Endothelial cell (in vitro differentiated cells): Measurements from ENCODE around the gene CFAP20. TPM values are rescaled to one million over a fixed set of nuclear protein-coding genes. Genes with fewer than 3 reads are reported as not detected.
"Not testable (repeated sequence)": the region's sequence is repeated elsewhere in the genome, so short reads cannot be mapped to it uniquely, and the experiment has no call there.

Experiments
- DNase-seq: peaks from one replicate; pipeline ENCODE4 v3.0.0; 2021; ENCODE audit warnings: low spot score
- H3K27ac Mint-ChIP-seq: one replicate; pipeline ENCODE4 v1.8.0; 2021; ENCODE audit warnings: mixed read lengths, inconsistent platforms; ENCODE audit not compliant: unreplicated experiment
- H3K27me3 Mint-ChIP-seq: one replicate; pipeline ENCODE4 v1.8.0; 2021; ENCODE audit warnings: mild to moderate bottlenecking, moderate library complexity, mixed read lengths, inconsistent platforms; ENCODE audit not compliant: unreplicated experiment
- H3K36me3 Mint-ChIP-seq: one replicate; pipeline ENCODE4 v1.8.0; 2021; ENCODE audit warnings: mild to moderate bottlenecking, low read depth, mixed read lengths, inconsistent platforms; ENCODE audit not compliant: unreplicated experiment
- H3K4me1 Mint-ChIP-seq: one replicate; pipeline ENCODE4 v1.8.0; 2021; ENCODE audit warnings: mild to moderate bottlenecking, mixed read lengths, inconsistent platforms; ENCODE audit not compliant: unreplicated experiment
- H3K4me3 Mint-ChIP-seq: one replicate; pipeline ENCODE4 v1.8.0; 2021; ENCODE audit warnings: mild to moderate bottlenecking, mixed read lengths, inconsistent platforms; ENCODE audit not compliant: unreplicated experiment
- H3K9me3 Mint-ChIP-seq: one replicate; pipeline ENCODE4 v1.8.0; 2021; ENCODE audit warnings: mixed read lengths, inconsistent platforms; ENCODE audit not compliant: unreplicated experiment
- total RNA-seq: library from RNA; stranded (reverse); fragmentation: NEBNext Ultra II Directional; extraction: Animal tissue kit (Norgen Biotek cat#: 25700); gene quantifications from one replicate; pipeline ENCODE4 v1.2.1, GENCODE V29; 2021; ENCODE audit not compliant: unreplicated experiment
- TF ChIP-seq, protein P1 (sequence below): fragments of 200-600 bp; sonication (generic); IDR thresholded peaks from one replicate; pipeline ENCODE4 v1.5.0; 2021; ENCODE audit warnings: antibody characterized with exemption; ENCODE audit not compliant: unreplicated experiment

Gene CFAP20
- total RNA-seq, 1 donor from 2014 or later, result 89.7 TPM

DNA sequence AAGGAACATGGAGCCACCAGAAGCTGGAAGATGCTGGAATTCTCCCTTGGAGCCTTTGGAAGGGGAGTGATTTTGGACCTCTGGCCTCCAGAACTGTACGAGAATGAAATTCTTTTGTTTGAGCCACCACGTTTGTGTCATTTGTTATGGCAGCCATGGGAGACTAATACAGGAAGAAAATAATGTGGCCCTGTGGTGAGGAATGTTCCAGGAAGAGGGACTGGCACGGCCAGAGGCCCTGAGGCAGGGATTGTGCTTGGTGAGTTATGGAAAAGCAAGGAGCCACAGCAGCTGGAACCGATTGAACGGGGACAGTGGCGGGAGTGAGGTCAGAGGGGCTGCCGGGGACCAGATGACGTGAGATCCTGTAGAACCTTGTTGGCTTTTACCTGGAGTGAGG lies 51.4 kb downstream of the CFAP20 start:
- DNase-seq, result no peak

DNA sequence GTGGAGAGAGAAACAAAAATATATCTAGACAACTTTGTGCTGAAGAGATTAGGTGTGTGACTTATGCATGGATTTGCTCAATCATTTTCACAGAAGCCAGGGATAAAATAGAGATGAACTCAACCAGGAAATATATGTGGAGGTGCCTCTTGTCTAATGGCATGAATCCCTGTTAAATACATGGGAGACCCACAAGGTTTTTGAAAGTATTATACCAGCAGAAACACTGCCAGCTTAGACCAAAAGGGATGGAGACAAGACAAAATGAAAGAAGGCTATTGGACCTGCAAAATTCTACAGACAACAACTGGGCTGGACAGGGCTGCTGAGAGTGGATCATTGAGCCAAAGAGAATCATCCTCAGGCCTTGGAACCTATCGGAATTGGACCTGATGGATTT lies 52.7 kb downstream of the CFAP20 start:
- H3K36me3 Mint-ChIP-seq, result peaks cover 11% of the 10 kb centered on the region
- H3K27ac Mint-ChIP-seq, result no peak overlapping the region
- no peak overlapping the region for H3K4me3 Mint-ChIP-seq
- H3K27me3 Mint-ChIP-seq, result peaks cover 3% of the 10 kb centered on the region
- peaks cover 32% of the 10 kb centered on the region for H3K4me1 Mint-ChIP-seq
- TF ChIP-seq, protein P1, sequence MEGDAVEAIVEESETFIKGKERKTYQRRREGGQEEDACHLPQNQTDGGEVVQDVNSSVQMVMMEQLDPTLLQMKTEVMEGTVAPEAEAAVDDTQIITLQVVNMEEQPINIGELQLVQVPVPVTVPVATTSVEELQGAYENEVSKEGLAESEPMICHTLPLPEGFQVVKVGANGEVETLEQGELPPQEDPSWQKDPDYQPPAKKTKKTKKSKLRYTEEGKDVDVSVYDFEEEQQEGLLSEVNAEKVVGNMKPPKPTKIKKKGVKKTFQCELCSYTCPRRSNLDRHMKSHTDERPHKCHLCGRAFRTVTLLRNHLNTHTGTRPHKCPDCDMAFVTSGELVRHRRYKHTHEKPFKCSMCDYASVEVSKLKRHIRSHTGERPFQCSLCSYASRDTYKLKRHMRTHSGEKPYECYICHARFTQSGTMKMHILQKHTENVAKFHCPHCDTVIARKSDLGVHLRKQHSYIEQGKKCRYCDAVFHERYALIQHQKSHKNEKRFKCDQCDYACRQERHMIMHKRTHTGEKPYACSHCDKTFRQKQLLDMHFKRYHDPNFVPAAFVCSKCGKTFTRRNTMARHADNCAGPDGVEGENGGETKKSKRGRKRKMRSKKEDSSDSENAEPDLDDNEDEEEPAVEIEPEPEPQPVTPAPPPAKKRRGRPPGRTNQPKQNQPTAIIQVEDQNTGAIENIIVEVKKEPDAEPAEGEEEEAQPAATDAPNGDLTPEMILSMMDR, result no peak
- peaks cover 3% of the 10 kb centered on the region for H3K9me3 Mint-ChIP-seq
- no peak for DNase-seq

More for the DNA sequence above, 51.4 kb downstream of the CFAP20 start:
- peaks cover 6% of the 10 kb centered on the region for H3K27me3 Mint-ChIP-seq
- peaks cover 3% of the 10 kb centered on the region for H3K9me3 Mint-ChIP-seq
- TF ChIP-seq, protein P1, result no peak
- H3K4me3 Mint-ChIP-seq, result no peak overlapping the region
- H3K27ac Mint-ChIP-seq, result no peak overlapping the region
- peaks cover 41% of the 10 kb centered on the region for H3K4me1 Mint-ChIP-seq
- peaks cover 11% of the 10 kb centered on the region for H3K36me3 Mint-ChIP-seq

DNA sequence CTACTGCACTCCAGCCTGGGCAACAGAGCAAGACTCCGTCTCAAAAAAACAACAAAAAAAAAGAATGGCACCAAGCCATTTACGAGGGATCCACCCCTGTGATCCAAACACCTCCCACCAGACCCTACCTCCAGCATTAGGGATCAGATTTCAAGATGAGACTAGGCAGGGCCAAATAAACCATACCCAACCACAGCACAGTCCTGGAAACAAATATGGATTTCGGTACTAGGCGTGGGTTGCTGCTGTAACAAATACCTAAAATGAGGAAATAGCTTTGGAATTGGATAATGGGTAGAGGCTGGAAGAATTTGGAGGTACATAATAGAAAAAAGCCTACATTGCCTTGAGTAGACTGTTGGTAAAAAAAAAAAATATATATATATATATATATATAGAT lies 54.5 kb downstream of the CFAP20 start:
- Mint-ChIP-seq H3K9me3 (peaks cover 3% of the 10 kb centered on the region), H3K4me1 (peaks cover 17% of the 10 kb centered on the region), H3K4me3 (no peak overlapping the region), H3K36me3 (peaks cover 11% of the 10 kb centered on the region), H3K27ac (no peak overlapping the region), H3K27me3 (peaks cover 3% of the 10 kb centered on the region)
- TF ChIP-seq, protein P1, result no peak
- no peak for DNase-seq

DNA sequence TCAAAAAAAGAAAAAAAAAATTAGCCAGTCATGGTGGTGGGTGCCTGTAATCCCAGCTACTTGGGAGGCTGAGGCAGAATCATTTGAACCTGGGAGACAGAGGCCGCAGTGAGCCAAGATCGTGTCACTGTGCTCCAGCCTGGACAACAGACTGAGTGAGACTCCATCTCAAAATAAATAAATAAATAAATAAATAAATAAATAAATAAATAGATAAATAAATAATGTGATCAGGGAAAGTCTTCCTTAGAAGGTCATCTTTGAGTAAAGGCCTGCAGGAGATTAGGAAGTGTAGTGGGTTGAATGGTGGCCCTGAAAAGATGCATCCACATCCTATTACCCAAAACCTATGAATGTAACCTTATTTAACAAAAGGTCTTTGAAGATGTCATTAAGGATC lies 56.1 kb downstream of the CFAP20 start:
- not testable (repeated sequence) for H3K27ac Mint-ChIP-seq, H3K9me3 Mint-ChIP-seq, H3K4me1 Mint-ChIP-seq, DNase-seq, H3K27me3 Mint-ChIP-seq, H3K4me3 Mint-ChIP-seq
- peaks cover 11% of the 10 kb centered on the region for H3K36me3 Mint-ChIP-seq

DNA sequence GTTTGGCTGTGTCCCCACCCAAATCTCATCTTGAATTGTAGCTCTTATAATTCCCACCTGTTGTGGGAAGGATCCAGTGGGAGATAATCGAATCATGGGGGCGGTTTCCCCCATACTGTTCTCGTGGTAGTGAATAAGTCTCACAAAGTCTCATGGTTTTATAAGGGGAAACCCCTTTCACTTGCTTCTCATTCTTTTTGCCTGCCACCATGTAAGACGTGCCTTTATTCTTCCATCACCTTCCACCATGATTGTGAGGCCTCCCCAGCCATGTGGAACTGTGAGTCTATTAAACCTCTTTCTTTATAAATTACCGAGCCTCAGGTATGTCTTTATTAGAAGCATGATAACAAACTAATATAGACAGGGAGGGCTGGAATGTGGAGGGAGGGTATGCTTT lies 57.0 kb downstream of the CFAP20 start:
- not testable (repeated sequence) for H3K4me1 Mint-ChIP-seq, H3K9me3 Mint-ChIP-seq, DNase-seq, H3K27ac Mint-ChIP-seq, H3K4me3 Mint-ChIP-seq, H3K36me3 Mint-ChIP-seq, H3K27me3 Mint-ChIP-seq

DNA sequence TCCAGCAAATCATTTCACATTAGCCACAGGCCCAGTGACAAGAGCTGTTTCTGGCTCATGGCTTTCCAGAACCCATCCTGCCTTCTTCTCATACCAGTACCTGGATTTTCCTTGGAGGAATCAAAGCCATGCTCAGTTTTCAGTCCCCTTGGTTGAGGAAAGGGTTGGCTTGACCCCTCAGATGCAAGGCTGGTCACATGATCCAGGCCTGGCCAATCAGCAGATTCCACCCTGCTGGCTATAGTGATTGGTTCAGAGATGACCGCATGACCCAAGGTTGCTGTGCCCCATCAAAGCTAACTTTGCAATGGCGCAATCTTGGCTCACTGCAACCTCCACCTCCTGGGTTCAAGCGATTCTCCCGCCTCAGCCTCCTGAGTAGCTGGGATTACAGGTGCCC lies 58.6 kb downstream of the CFAP20 start:
- H3K9me3 Mint-ChIP-seq, result no peaks in the 10 kb centered on the region
- H3K4me3 Mint-ChIP-seq, result no peak overlapping the region
- TF ChIP-seq, protein P1, result no peak
- H3K27me3 Mint-ChIP-seq, result peaks cover 3% of the 10 kb centered on the region
- no peaks in the 10 kb centered on the region for H3K36me3 Mint-ChIP-seq
- no peak overlapping the region for H3K27ac Mint-ChIP-seq
- peaks cover 6% of the 10 kb centered on the region for H3K4me1 Mint-ChIP-seq
- DNase-seq, result no peak

Other genes with a start within 250 kb of the CFAP20 start
- not detected for gene CNGB1, start 158.3 kb downstream of the CFAP20 start, total RNA-seq
- gene ZNF319, start 128.7 kb downstream of the CFAP20 start, total RNA-seq, result 16.1 TPM
- 79.5 TPM for gene USB1, start 128.0 kb downstream of the CFAP20 start, total RNA-seq
- gene MMP15, start 103.6 kb downstream of the CFAP20 start, total RNA-seq, result 97.8 TPM
- 149 TPM for gene CSNK2A2, start 68.7 kb upstream of the CFAP20 start, total RNA-seq
- not detected for gene PRSS54, start 165.6 kb upstream of the CFAP20 start, total RNA-seq